HepG2 (cell line): Measurements from ENCODE around the gene SYNC. TPM values are rescaled to one million over a fixed set of nuclear protein-coding genes. Genes with fewer than 3 reads are reported as not detected.

Experiments
- AGO1 ChIP-seq: fragments of 200-400 bp; formaldehyde crosslinking; IDR thresholded peaks from 2 replicates; pipeline ENCODE4 v1.6.1; 2017; ENCODE audit warnings: mild to moderate bottlenecking, low read depth, low read length, moderate library complexity; ENCODE audit not compliant: poor library complexity, severe bottlenecking
- ASH2L ChIP-seq: fragments of 300-600, 200-600 bp; sonication (generic); IDR thresholded peaks from 2 replicates; pipeline ENCODE4 v1.7.0; 2017; ENCODE audit warnings: low read depth, mild to moderate bottlenecking, moderate library complexity, mixed read lengths, low read length; ENCODE audit not compliant: insufficient read length
- ATF1 ChIP-seq: IDR thresholded peaks from 2 replicates; pipeline ENCODE4 v1.6.1; 2016; ENCODE audit warnings: mild to moderate bottlenecking, control low read depth
- HHEX ChIP-seq: IDR thresholded peaks from 2 replicates; pipeline ENCODE4 v1.6.1; 2016; ENCODE audit warnings: control low read depth
- IRX3 ChIP-seq: sonication (generic); formaldehyde crosslinking; IDR thresholded peaks from 2 replicates; pipeline ENCODE4 v1.8.1; 2023; ENCODE audit warnings: mild to moderate bottlenecking, low read depth, missing genetic modification reagents, borderline replicate concordance
- MED13 ChIP-seq: sonication (generic); formaldehyde crosslinking; IDR thresholded peaks from 2 replicates; pipeline ENCODE4 v1.5.0; 2020; ENCODE audit warnings: missing genetic modification reagents
- NFE2L1 ChIP-seq: sonication (generic); formaldehyde crosslinking; IDR thresholded peaks from 2 replicates; pipeline ENCODE4 v1.4.0; 2020; ENCODE audit warnings: missing genetic modification reagents, mild to moderate bottlenecking, borderline replicate concordance
- PAF1 ChIP-seq: IDR thresholded peaks from 2 replicates; pipeline ENCODE4 v1.6.1; 2016; ENCODE audit warnings: missing genetic modification reagents, missing compliant biosample characterization
- PCBP2 ChIP-seq: fragments of 200-400 bp; formaldehyde crosslinking; optimal IDR thresholded peaks from 2 replicates; pipeline ENCODE3; 2018; ENCODE audit warnings: low read length, low read depth; ENCODE audit not compliant: poor library complexity, severe bottlenecking
- SIN3A ChIP-seq: IDR thresholded peaks from 2 replicates; pipeline ENCODE4 v1.6.1; 2011; ENCODE audit warnings: low read depth, mild to moderate bottlenecking, control low read depth, low read length, borderline replicate concordance
- SPEN ChIP-seq: sonication (generic); formaldehyde crosslinking; IDR thresholded peaks from 2 replicates; pipeline ENCODE4 v1.5.1; 2020; ENCODE audit warnings: low read depth, mild to moderate bottlenecking, missing genetic modification reagents
- TCF12 ChIP-seq, 2 experiments: fragments of 450-650 bp in 1 of 2; sonication (generic) in 1 of 2; formaldehyde crosslinking in 1 of 2; IDR thresholded peaks; 2 replicates each; pipeline versions ENCODE4 v1.6.1 to v1.8.0; 2017 to 2022; ENCODE audit warnings: antibody characterized with exemption in 1 of 2, mild to moderate bottlenecking in 1 of 2, missing genetic modification reagents in 1 of 2, moderate library complexity in 1 of 2
- ZFX ChIP-seq: sonication (generic); formaldehyde crosslinking; IDR thresholded peaks from 2 replicates; pipeline ENCODE4 v1.4.0; 2020; ENCODE audit warnings: mild to moderate bottlenecking, low read depth, missing genetic modification reagents, moderate library complexity
- ZFYVE20 ChIP-seq: sonication (generic); formaldehyde crosslinking; IDR thresholded peaks from 2 replicates; pipeline ENCODE4 v1.8.0; 2023; ENCODE audit warnings: low read depth, mild to moderate bottlenecking, moderate library complexity, missing genetic modification reagents, borderline replicate concordance
- ZNF564 ChIP-seq: sonication (generic); formaldehyde crosslinking; IDR thresholded peaks from 2 replicates; pipeline ENCODE4 v1.8.1; 2023; ENCODE audit warnings: mild to moderate bottlenecking, missing genetic modification reagents
- ZNF569 ChIP-seq: sonication (generic); formaldehyde crosslinking; IDR thresholded peaks from 2 replicates; pipeline ENCODE4 v1.5.0; 2020; ENCODE audit warnings: mild to moderate bottlenecking, missing genetic modification reagents, moderate library complexity, borderline replicate concordance
- ZSCAN22 ChIP-seq: sonication (generic); formaldehyde crosslinking; IDR thresholded peaks from 2 replicates; pipeline ENCODE4 v1.4.0; 2020; ENCODE audit warnings: mild to moderate bottlenecking, missing genetic modification reagents
- polyA plus RNA-seq, 8 experiments: library from polyadenylated mRNA; depleted of rRNA in 3 of 8; stranded (reverse) in 7 of 8; unstranded in 1 of 8; fragments of >200 nt; fragmentation: Illumina TruSeq in 4 of 8; extraction: Trizol in 4 of 8; gene quantifications; 2 replicates each; pipeline versions ENCODE4 v1.2.1 to v1.2.3, GENCODE V29; 2011 to 2016; ENCODE audit warnings: low read depth in 4 of 8, missing spikeins in 1 of 8, mixed read lengths in 1 of 8; ENCODE audit not compliant: insufficient read depth in 1 of 8
- total RNA-seq, 5 experiments: library from RNA; depleted of rRNA; stranded (reverse); fragments of >200 nt; fragmentation: Illumina TruSeq; extraction: Trizol; gene quantifications; 2 replicates each; pipeline ENCODE4 v1.2.3, GENCODE V29; 2016; ENCODE audit warnings: low read depth in 1 of 5
- TF ChIP-seq, protein P1 (sequence below): sonication (generic); formaldehyde crosslinking; IDR thresholded peaks from 2 replicates; pipeline ENCODE4 v1.4.0; 2020; ENCODE audit warnings: missing genetic modification reagents, borderline replicate concordance
- TF ChIP-seq, protein P2 (sequence below): sonication (generic); formaldehyde crosslinking; IDR thresholded peaks from 2 replicates; pipeline ENCODE4 v1.5.1; 2020; ENCODE audit warnings: mild to moderate bottlenecking, missing genetic modification reagents
- TF ChIP-seq, protein P3 (sequence below): sonication (generic); formaldehyde crosslinking; IDR thresholded peaks from 2 replicates; pipeline ENCODE4 v1.9.0; 2021; ENCODE audit warnings: missing genetic modification reagents, mild to moderate bottlenecking, borderline replicate concordance
- TF ChIP-seq, protein P4 (sequence below): sonication (generic); formaldehyde crosslinking; IDR thresholded peaks from 2 replicates; pipeline ENCODE4 v1.5.0; 2020; ENCODE audit warnings: mild to moderate bottlenecking, missing genetic modification reagents, borderline replicate concordance

SYNC gene
- total and polyA plus RNA-seq, 2 of the 13 experiments (the other 11 are each of a cell fraction or from before 2014, with no cell fraction given), result 2.4 to 5.4 TPM

DNA sequence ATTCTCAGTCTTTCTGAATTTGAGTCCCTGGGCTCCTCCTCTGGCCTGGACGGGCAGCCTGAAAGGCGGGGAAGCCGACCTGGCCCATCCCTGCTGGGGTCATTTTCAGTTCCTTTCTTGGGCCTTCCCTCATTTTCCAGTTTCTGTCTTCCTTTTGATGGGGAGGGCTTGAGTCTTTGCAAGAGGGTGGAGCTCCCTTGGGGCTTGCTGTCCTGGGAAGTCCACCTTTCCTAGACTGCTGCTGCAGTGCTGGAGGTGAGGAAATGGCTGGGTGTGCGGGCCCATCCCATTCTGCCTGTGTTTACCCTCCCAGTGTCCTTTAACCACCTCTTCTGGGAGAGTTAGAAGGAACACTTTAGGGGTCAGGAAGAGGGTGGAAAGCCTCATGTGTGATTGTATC is 40.4 kb upstream of the SYNC start (continued):
- TF ChIP-seq NFE2L1 (CRISPR knock-in tag) (no peak), SIN3A (no peak), HHEX (CRISPR knock-in tag) (no peak), ZSCAN22 (CRISPR knock-in tag) (no peak), ZFYVE20 (CRISPR knock-in tag) (no peak), AGO1 (no peak), ZNF569 (CRISPR knock-in tag) (no peak), ZFX (CRISPR knock-in tag) (peak; percentile 25; the same call in 1 of the 2 replicates), PAF1 (CRISPR knock-in tag) (no peak), MED13 (CRISPR knock-in tag) (no peak), IRX3 (CRISPR knock-in tag) (no peak), PCBP2 (no peak), ASH2L (no peak), ATF1 (no peak), SPEN (CRISPR knock-in tag) (no peak), ZNF564 (CRISPR knock-in tag) (no peak), TCF12 (IDR thresholded peaks at IDR 0.05) (no peak), TCF12 (CRISPR knock-in tag; IDR thresholded peaks at IDR 0.05) (no peak)
- TF ChIP-seq, protein P1, sequence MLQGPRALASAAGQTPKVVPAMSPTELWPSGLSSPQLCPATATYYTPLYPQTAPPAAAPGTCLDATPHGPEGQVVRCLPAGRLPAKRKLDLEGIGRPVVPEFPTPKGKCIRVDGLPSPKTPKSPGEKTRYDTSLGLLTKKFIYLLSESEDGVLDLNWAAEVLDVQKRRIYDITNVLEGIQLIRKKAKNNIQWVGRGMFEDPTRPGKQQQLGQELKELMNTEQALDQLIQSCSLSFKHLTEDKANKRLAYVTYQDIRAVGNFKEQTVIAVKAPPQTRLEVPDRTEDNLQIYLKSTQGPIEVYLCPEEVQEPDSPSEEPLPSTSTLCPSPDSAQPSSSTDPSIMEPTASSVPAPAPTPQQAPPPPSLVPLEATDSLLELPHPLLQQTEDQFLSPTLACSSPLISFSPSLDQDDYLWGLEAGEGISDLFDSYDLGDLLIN, result no peak
- TF ChIP-seq, protein P2, sequence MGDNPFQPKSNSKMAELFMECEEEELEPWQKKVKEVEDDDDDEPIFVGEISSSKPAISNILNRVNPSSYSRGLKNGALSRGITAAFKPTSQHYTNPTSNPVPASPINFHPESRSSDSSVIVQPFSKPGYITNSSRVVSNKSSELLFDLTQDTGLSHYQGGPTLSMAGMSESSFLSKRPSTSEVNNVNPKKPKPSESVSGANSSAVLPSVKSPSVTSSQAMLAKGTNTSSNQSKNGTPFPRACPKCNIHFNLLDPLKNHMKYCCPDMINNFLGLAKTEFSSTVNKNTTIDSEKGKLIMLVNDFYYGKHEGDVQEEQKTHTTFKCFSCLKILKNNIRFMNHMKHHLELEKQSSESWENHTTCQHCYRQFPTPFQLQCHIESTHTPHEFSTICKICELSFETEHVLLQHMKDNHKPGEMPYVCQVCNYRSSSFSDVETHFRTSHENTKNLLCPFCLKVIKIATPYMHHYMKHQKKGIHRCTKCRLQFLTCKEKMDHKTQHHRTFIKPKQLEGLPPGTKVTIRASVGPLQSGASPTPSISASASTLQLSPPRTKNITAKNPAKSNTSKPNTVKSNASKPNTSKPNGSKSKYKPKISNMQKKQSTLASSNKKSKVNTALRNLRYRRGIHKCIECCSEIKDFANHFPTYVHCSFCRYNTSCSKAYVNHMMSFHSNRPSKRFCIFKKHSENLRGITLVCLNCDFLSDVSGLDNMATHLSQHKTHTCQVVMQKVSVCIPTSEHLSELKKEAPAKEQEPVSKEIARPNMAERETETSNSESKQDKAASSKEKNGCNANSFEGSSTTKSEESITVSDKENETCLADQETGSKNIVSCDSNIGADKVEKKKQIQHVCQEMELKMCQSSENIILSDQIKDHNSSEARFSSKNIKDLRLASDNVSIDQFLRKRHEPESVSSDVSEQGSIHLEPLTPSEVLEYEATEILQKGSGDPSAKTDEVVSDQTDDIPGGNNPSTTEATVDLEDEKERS (CRISPR knock-in tag), result no peak
- TF ChIP-seq, protein P3, sequence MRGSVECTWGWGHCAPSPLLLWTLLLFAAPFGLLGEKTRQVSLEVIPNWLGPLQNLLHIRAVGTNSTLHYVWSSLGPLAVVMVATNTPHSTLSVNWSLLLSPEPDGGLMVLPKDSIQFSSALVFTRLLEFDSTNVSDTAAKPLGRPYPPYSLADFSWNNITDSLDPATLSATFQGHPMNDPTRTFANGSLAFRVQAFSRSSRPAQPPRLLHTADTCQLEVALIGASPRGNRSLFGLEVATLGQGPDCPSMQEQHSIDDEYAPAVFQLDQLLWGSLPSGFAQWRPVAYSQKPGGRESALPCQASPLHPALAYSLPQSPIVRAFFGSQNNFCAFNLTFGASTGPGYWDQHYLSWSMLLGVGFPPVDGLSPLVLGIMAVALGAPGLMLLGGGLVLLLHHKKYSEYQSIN (CRISPR knock-in tag), result no peak
- TF ChIP-seq, protein P4, sequence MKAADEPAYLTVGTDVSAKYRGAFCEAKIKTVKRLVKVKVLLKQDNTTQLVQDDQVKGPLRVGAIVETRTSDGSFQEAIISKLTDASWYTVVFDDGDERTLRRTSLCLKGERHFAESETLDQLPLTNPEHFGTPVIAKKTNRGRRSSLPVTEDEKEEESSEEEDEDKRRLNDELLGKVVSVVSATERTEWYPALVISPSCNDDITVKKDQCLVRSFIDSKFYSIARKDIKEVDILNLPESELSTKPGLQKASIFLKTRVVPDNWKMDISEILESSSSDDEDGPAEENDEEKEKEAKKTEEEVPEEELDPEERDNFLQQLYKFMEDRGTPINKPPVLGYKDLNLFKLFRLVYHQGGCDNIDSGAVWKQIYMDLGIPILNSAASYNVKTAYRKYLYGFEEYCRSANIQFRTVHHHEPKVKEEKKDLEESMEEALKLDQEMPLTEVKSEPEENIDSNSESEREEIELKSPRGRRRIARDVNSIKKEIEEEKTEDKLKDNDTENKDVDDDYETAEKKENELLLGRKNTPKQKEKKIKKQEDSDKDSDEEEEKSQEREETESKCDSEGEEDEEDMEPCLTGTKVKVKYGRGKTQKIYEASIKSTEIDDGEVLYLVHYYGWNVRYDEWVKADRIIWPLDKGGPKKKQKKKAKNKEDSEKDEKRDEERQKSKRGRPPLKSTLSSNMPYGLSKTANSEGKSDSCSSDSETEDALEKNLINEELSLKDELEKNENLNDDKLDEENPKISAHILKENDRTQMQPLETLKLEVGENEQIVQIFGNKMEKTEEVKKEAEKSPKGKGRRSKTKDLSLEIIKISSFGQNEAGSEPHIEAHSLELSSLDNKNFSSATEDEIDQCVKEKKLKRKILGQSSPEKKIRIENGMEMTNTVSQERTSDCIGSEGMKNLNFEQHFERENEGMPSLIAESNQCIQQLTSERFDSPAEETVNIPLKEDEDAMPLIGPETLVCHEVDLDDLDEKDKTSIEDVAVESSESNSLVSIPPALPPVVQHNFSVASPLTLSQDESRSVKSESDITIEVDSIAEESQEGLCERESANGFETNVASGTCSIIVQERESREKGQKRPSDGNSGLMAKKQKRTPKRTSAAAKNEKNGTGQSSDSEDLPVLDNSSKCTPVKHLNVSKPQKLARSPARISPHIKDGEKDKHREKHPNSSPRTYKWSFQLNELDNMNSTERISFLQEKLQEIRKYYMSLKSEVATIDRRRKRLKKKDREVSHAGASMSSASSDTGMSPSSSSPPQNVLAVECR (CRISPR knock-in tag), result no peak
